LNCaP clone FGC (cell line): Measurements from ENCODE around the gene TPCN2.
"Not testable (repeated sequence)": the region's sequence is repeated elsewhere in the genome, so short reads cannot be mapped to it uniquely, and the experiment has no call there.

Source experiments
- DNase-seq: peaks from one replicate; pipeline ENCODE4 v3.0.0-alpha.2; 2011; ENCODE audit warnings: low read depth
- H3K4me3 ChIP-seq: 2 replicates; pipeline ENCODE4 v1.5.1; 2011; ENCODE audit warnings: mild to moderate bottlenecking, low read depth, low read length, control low read depth
- TF ChIP-seq, protein P1 (sequence below): IDR thresholded peaks from 2 replicates; pipeline ENCODE4 v1.5.1; 2012; ENCODE audit warnings: mild to moderate bottlenecking; ENCODE audit not compliant: control insufficient read depth, insufficient read depth; ENCODE audit errors: extremely low read depth

The TPCN2 gene

DNA sequence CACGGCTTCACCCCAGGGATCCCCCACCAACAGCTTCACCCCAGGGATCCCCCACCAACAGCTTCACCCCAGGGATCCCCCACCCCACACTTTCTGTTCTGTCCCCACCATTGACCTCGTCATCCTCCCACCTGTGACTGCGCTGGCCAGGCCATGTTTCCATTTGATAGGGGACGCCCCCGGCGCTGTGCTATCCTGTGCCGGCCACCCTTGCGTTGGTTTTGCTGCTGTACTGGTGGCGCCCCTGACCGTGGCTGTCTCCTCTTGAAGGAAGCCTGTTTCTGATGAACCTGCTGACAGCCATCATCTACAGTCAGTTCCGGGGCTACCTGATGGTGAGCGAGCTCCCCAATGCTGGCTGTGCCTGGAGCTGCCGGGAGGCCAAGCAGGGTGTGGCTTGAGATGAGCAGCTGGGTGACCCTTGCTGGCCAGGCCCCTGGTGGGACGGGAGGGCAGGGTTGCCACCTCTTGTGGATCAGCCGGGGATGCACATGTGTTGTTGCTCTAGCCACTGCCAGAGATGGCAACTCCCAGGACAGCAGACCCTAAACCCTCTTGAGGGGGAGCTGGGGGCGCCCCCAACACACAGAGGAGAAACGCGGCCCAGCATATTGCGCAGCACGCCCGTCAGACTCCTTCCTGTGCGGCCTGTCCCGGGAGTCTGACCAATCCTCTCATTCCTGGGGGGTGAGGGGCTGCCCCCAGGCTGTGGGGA lies 22.5 kb downstream of the TPCN2 start:
- no peak for DNase-seq
- TF ChIP-seq, protein P1, sequence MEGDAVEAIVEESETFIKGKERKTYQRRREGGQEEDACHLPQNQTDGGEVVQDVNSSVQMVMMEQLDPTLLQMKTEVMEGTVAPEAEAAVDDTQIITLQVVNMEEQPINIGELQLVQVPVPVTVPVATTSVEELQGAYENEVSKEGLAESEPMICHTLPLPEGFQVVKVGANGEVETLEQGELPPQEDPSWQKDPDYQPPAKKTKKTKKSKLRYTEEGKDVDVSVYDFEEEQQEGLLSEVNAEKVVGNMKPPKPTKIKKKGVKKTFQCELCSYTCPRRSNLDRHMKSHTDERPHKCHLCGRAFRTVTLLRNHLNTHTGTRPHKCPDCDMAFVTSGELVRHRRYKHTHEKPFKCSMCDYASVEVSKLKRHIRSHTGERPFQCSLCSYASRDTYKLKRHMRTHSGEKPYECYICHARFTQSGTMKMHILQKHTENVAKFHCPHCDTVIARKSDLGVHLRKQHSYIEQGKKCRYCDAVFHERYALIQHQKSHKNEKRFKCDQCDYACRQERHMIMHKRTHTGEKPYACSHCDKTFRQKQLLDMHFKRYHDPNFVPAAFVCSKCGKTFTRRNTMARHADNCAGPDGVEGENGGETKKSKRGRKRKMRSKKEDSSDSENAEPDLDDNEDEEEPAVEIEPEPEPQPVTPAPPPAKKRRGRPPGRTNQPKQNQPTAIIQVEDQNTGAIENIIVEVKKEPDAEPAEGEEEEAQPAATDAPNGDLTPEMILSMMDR = no peak
- no peak overlapping the region for H3K4me3 ChIP-seq

GRCh38 chr11:69071956-69072355 lies 23.2 kb downstream of the TPCN2 start:
- TF ChIP-seq, protein P1 = no peak
- H3K4me3 ChIP-seq = no peak overlapping the region
- DNase-seq = no peak

- DNase-seq = no peak
- TF ChIP-seq, protein P1 = no peak
- no peak overlapping the region for H3K4me3 ChIP-seq
Observed at GRCh38 chr11:69073469-69073868, 24.7 kb downstream of the TPCN2 start.

- no peak for DNase-seq
- TF ChIP-seq, protein P1 = no peak
- no peak overlapping the region for H3K4me3 ChIP-seq
Observed at GRCh38 chr11:69074375-69075140, 25.8 kb downstream of the TPCN2 start.

- no peak for DNase-seq
- no peak overlapping the region for H3K4me3 ChIP-seq
- TF ChIP-seq, protein P1 = no peak
Observed at GRCh38 chr11:69075421-69076128, 26.8 kb downstream of the TPCN2 start.

DNA sequence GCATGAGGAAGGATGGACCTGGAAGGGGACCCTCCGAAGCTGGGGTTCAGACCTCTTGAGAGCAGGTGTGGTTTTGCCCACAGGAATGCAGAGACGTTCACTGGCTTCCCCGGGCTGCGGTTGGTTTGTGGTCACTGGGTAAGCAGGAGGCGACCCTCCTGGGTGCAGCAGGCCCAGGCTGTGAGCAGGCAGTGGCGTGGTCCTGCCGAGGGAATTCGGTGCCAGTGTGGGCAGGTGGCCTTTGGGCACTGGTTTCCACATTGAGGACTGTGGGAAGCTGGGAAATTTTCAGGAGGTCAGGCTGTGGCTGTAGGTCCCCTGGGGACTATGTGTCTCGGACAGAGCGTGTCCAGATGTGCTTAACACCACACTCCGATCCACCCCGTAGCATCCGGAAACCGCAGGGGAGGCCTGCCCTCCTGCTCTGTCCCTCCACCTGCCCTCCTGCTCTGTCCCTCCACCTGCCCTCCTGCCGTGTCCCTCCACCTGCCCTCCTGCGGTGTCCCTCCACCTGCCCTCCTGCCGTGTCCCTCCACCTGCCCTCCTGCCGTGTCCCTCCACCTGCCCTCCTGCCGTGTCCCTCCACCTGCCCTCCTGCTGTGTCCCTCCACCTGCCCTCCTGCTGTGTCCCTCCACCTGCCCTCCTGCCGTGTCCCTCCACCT lies 27.5 kb downstream of the TPCN2 start:
- TF ChIP-seq, protein P1 = no peak
- no peak for DNase-seq
- no peak overlapping the region for H3K4me3 ChIP-seq

- DNase-seq, H3K4me3 ChIP-seq: not testable (repeated sequence)
Observed at GRCh38 chr11:69076977-69077376, 28.2 kb downstream of the TPCN2 start.
